ENCODE results near the gene WFDC1.

WFDC1 gene

GRCh38 chr16:84293406-84293805 is 1.3 kb upstream of the WFDC1 start:
- CTCF ChIA-PET, result no interaction called here
- no peak for DNase-seq (ENCODE audit: extremely low spot score)
- POLR2A ChIA-PET, result no interaction called here
- no peak for TF ChIP-seq NFRKB (IDR thresholded peaks at IDR 0.05)
- no peak for TF ChIP-seq BHLHE40 (IDR thresholded peaks at IDR 0.05; ENCODE audit: borderline replicate concordance)
- no peak for TF ChIP-seq ZNF384 (IDR thresholded peaks at IDR 0.05)
- no peak for TF ChIP-seq FOXM1 (IDR thresholded peaks at IDR 0.05; ENCODE audit: borderline replicate concordance)
- no peak for TF ChIP-seq FOXA1 (IDR thresholded peaks at IDR 0.05)
- TF ChIP-seq CTBP1 (IDR thresholded peaks at IDR 0.05; ENCODE audit: borderline replicate concordance), result no peak
- TF ChIP-seq LEF1 (IDR thresholded peaks at IDR 0.05; ENCODE audit: borderline replicate concordance), result no peak
- no peak for TF ChIP-seq SUZ12 (IDR thresholded peaks at IDR 0.05)
- TF ChIP-seq TARDBP (IDR thresholded peaks at IDR 0.05), result no peak
- no peak for TF ChIP-seq SP1 (IDR thresholded peaks at IDR 0.05)
- TF ChIP-seq L3MBTL2 (conservative IDR thresholded peaks at IDR 0.05), result no peak
- no peak for TF ChIP-seq ARNT (IDR thresholded peaks at IDR 0.05)
- no peak for TF ChIP-seq FOXK2 (IDR thresholded peaks at IDR 0.05)
- no peak for TF ChIP-seq ELF4 (IDR thresholded peaks at IDR 0.05)
- no peak for TF ChIP-seq PKNOX1 (IDR thresholded peaks at IDR 0.05)
- no peak for TF ChIP-seq HDGF (IDR thresholded peaks at IDR 0.05; ENCODE audit: borderline replicate concordance)

- DNase-seq (ENCODE audit: extremely low spot score), result no peak
- CTCF ChIA-PET, result no interaction called here
- POLR2A ChIA-PET, result no interaction called here
- TF ChIP-seq ZNF384 (IDR thresholded peaks at IDR 0.05) (no peak), SP1 (IDR thresholded peaks at IDR 0.05) (no peak), FOXM1 (IDR thresholded peaks at IDR 0.05; ENCODE audit: borderline replicate concordance) (no peak), BHLHE40 (IDR thresholded peaks at IDR 0.05; ENCODE audit: borderline replicate concordance) (no peak), LEF1 (IDR thresholded peaks at IDR 0.05; ENCODE audit: borderline replicate concordance) (no peak), SUZ12 (IDR thresholded peaks at IDR 0.05) (no peak), FOXK2 (IDR thresholded peaks at IDR 0.05) (no peak), NFRKB (IDR thresholded peaks at IDR 0.05) (no peak), HDGF (IDR thresholded peaks at IDR 0.05; ENCODE audit: borderline replicate concordance) (no peak), PKNOX1 (IDR thresholded peaks at IDR 0.05) (no peak)
Observed at GRCh38 chr16:84294117-84294516, 561 bp upstream of the WFDC1 start.

GRCh38 chr16:84295203-84295860 is 654 bp downstream of the WFDC1 start:
- no peak for DNase-seq (ENCODE audit: extremely low spot score)
- CTCF ChIA-PET, result no interaction called here
- POLR2A ChIA-PET, result no interaction called here
- TF ChIP-seq TARDBP (IDR thresholded peaks at IDR 0.05), result no peak
- TF ChIP-seq FOXM1 (IDR thresholded peaks at IDR 0.05; ENCODE audit: borderline replicate concordance), result no peak
- TF ChIP-seq LEF1 (IDR thresholded peaks at IDR 0.05; ENCODE audit: borderline replicate concordance), result no peak
- TF ChIP-seq NFRKB (IDR thresholded peaks at IDR 0.05), result no peak
- no peak for TF ChIP-seq SUZ12 (IDR thresholded peaks at IDR 0.05)
- TF ChIP-seq L3MBTL2 (conservative IDR thresholded peaks at IDR 0.05), result no peak
- TF ChIP-seq BHLHE40 (IDR thresholded peaks at IDR 0.05; ENCODE audit: borderline replicate concordance), result no peak
- TF ChIP-seq FOXA1 (IDR thresholded peaks at IDR 0.05), result no peak
- TF ChIP-seq HDGF (IDR thresholded peaks at IDR 0.05; ENCODE audit: borderline replicate concordance), result no peak
- TF ChIP-seq FOXK2 (IDR thresholded peaks at IDR 0.05), result no peak
- TF ChIP-seq PKNOX1 (IDR thresholded peaks at IDR 0.05), result no peak

GRCh38 chr16:84298376-84298899 is 3.8 kb downstream of the WFDC1 start:
- ChIA-PET POLR2A (no interaction called here), CTCF (interaction anchor here (2.0 kb wide), 1 partner anchor 22 kb away, joined by 5 read pairs; no protein-coding TSS in a partner anchor)
- DNase-seq (ENCODE audit: extremely low spot score), result no peak
- TF ChIP-seq ZNF384 (IDR thresholded peaks at IDR 0.05) (no peak), NFRKB (IDR thresholded peaks at IDR 0.05) (no peak), CTBP1 (IDR thresholded peaks at IDR 0.05; ENCODE audit: borderline replicate concordance) (no peak), PKNOX1 (IDR thresholded peaks at IDR 0.05) (no peak), HDGF (IDR thresholded peaks at IDR 0.05; ENCODE audit: borderline replicate concordance) (no peak), ARNT (IDR thresholded peaks at IDR 0.05) (no peak), TARDBP (IDR thresholded peaks at IDR 0.05) (no peak), SP1 (IDR thresholded peaks at IDR 0.05) (no peak), FOXA1 (IDR thresholded peaks at IDR 0.05) (no peak), BHLHE40 (IDR thresholded peaks at IDR 0.05; ENCODE audit: borderline replicate concordance) (no peak), LEF1 (IDR thresholded peaks at IDR 0.05; ENCODE audit: borderline replicate concordance) (no peak), SUZ12 (IDR thresholded peaks at IDR 0.05) (no peak), FOXK2 (IDR thresholded peaks at IDR 0.05) (no peak), ELF4 (IDR thresholded peaks at IDR 0.05) (no peak), FOXM1 (IDR thresholded peaks at IDR 0.05; ENCODE audit: borderline replicate concordance) (no peak), L3MBTL2 (conservative IDR thresholded peaks at IDR 0.05) (no peak)

GRCh38 chr16:84299734-84300440 is 5.2 kb downstream of the WFDC1 start:
- ChIA-PET POLR2A (no interaction called here), CTCF (interaction anchor here (0.7 to 2.0 kb wide), 3 partner anchors 8 to 23 kb away, joined by 4 to 5 read pairs (median 4); no protein-coding TSS in a partner anchor)
- TF ChIP-seq NFRKB (IDR thresholded peaks at IDR 0.05) (no peak), TARDBP (IDR thresholded peaks at IDR 0.05) (no peak), ELF4 (IDR thresholded peaks at IDR 0.05) (no peak), FOXM1 (IDR thresholded peaks at IDR 0.05; ENCODE audit: borderline replicate concordance) (no peak), FOXA1 (IDR thresholded peaks at IDR 0.05) (no peak), BHLHE40 (IDR thresholded peaks at IDR 0.05; ENCODE audit: borderline replicate concordance) (no peak), SP1 (IDR thresholded peaks at IDR 0.05) (no peak), L3MBTL2 (conservative IDR thresholded peaks at IDR 0.05) (no peak), PKNOX1 (IDR thresholded peaks at IDR 0.05) (no peak), CTBP1 (IDR thresholded peaks at IDR 0.05; ENCODE audit: borderline replicate concordance) (no peak), LEF1 (IDR thresholded peaks at IDR 0.05; ENCODE audit: borderline replicate concordance) (no peak)
- no peak for DNase-seq (ENCODE audit: extremely low spot score)
